ENCODE results near the gene VGLL4.

Gene VGLL4

DNA sequence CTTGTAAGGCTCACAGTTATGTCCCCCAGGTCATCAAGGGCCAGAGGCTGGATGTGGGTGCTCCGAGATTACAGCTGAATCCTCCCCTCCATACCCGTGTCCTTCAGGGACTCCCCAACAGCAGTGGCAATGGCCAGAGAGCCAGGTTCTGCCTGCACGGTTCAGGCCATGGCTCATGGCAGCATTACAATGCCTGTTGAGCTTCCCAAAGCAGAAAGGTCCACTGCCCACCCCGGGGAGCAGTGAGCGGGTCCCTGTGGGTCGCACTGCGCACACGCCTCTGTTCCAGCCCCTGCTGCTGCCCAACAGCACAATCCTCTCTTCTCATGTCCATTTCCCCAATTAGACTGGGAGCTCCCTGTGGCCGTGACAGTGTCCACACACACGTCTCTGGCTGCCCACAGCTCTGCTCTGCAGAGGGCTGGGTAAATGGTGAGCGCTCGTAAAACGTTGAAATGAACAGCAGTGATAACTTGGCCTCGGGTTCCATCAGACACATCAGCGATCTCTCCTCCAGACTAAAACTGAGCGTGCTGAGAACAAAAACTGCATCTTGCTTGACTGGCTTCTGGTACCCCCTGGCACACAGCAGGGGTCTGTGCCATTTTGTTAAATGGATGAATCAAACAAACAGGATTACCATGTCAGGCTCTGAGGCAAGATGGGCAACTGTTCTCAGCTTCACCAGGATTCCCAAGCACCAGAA lies 80.4 kb downstream of the VGLL4 start:
- DNase-seq, result no peak

DNA sequence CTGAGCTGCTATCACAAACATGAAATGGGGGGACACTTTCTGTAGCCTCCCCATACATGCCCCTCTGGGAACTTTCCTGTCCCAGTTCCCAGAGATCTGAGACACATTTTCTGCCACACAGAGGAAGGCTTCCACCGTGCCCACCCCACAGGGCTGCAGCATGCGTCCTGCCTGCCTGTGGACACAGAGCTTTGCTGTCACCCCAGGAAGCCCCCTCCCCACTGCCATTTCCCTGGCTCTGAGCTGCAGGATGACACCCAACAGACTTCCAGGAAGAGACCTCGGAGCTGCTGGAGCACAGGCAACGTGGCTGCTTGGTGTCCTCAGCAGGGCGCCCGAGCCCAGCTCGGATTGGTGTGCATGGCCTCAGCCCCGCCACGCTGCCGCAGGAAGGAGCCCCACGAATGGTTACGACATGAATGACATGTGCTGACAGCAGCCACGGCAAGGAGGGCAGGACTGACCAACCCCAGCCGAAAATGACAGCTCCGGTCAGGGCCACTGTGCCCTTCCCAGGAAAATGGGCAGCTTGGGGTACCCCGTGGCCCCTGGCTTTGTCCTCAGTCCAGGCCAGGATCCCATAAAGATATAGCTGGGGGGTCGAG lies 81.3 kb downstream of the VGLL4 start:
- no peak for DNase-seq

DNA sequence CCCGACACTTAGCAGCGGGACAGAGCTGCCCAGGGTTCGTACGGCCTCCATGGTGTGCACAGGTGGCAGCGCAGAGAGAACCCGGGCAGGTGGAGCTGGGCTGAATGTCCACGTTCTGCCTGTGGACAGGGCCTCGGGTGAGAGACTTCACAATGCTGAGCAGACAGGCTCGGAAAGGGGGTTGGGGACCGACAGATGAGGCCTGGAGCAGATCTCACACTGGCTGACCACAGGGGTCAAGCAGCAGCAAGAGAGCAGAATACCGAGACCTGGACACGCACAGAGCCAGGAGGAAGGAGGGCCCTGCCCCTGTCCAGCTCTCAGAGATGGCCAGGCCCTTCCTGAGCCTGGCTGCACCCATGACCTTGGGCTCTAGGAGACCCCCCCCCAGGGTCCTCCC lies 83.0 kb downstream of the VGLL4 start:
- DNase-seq, result no peak

DNA sequence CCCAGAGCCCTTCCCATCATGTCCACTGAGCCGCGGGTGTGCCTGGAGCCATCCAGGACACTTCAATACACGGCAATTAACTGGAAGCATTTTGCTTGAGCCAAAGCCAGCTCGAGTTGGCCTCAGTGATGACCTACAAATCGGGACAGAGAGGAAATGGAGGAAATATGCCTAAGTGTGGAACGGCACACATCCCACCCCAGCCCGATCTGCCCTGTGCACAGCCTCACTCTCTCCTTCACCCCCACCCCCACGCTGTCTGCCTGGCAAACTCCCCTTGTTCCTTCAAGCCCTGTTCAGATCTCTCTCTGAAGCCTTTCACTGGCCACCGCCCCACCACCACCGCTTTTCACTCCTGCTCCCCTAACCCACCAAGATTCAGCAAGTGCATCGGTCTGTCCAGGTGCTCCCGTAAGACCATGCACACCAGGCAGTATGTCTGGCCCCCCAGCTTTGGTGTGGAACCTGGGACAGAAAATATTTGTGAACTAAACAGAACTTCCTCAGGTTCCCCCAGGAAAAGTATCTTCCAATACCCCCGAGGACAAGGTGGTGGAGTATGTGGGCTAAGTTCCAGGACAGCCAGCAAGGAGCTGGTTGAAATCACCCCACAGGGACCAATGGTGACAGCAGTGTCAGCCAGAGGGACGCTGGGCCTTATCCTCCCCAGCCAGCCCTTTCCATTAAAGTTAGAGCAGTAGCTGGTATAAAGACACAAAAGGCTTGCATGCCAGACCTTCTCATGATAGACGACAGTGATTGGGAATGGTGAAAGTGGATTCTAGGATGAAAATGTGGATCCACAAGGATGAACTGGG lies 83.7 kb downstream of the VGLL4 start:
- no peak for DNase-seq

DNA sequence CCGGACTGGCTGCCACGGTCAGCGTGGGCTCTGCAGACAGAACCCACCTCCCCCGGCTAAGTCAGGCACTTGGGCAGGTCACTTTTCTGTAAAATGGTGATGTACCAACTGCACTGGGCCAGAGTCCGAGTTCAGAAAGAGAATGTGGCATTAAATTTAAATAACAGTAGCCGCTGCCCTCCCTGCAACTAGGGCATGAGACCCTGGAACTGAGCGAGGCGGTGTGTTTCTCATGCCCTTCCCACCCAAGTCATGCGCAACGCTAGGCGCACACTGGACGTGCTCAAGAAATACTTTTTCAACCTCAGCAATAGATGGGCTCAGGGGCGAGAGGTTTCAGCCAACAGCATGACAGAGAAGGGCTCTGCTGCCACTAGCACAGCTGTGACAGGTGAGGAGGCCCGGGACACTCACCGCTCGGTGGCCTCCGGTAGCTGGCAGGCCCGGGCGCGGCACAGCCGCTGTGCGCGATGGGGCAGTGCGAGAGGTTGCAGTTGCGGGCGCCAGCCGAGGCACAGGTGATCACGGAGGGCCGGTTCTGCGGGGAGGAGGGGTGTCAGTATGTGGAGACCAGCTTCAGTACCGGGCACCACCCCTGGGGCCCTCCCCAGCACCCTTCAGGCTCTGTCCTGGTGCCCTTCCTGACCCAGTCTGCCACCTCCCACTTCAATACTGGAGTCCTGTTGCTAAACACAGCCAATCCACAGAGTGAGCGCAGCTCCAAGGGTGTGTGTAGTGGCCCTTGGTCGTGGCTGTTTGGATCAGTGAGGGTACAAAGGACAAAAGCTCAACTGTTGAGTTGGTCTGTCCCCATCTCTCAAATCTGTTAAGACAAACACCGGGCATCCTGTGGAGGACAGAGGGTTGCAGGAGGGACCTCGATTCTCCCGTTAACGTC lies 84.5 kb downstream of the VGLL4 start:
- DNase-seq, result no peak

DNA sequence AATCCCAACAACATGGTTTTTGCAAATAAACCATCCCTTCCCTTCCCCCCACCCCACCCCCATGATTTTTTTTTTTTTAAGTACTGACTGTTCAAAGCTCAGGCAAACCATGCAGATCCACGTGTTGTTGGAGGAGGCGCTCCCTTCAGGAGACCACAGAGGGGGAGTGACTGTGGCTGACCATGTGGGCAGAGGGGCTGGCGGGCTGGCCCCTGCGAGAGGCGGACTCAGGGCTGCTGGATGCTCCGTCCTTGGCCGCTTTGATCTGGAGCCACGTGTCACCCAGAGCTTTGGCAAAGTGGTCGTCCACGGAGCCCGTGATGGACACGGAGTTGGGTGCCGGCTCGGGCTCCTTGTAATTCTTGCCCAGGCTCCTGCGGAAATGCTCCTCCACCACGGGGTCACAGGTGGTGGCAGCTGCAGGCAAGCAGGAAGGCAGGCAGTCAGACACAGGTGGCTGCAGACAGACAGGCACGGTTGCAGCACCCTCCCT lies 85.3 kb downstream of the VGLL4 start:
- no peak for DNase-seq

DNA sequence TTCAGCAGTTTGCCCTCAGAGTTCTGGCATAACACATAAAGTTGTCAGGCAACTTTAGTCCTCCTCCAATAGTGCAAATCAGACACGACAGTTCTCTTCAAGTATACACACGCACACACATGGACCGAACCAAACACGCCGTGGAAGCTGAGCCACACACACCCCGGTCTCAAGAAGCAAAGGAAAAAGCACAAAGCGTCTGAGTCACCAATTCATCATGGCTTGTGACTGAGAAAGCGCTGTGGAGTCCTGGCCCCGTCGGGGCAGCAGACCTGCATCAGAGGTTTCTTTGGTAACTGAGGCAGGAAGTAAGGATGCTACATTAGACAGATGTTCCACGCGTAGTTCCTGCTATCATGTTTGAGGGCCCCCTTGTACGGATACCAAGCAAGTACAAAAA lies 85.7 kb downstream of the VGLL4 start:
- no peak for DNase-seq

DNA sequence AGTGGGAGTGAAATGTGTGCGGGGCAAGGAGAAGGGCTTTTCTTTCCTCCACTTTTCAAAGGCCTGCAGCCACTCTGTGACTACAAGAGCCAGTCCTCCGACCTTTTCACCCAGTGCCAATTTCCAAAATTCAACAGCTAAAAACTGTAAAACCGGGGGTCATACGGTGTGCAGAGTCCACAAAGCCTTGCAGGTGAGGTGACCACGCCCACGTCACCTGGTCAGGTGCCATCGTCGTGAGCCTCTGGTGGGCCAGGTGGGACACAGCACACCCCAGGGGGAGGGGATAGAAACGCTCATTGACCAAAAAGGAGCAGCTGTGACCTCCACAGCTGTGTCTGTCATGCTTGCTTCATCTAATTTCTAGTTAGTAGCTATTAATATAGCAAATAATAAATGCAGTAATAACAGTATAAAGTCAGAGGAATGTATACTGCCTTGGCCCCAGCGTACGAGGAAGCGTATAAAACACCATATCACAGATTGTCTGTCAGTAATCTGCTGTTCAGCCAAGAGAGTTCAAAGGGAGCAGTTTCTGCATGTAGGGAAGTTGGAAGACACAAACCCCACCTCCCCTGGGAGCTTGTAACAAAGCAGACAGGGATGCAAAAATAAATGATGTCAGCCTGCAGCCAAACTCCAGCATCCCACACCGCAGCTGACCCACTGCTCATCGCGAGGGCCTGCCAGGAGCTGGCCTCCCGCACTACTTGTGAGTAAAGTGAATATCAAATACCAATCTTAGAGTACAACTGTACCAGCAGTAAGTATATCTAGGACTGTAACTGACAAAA lies 86.7 kb downstream of the VGLL4 start:
- DNase-seq, result no peak

DNA sequence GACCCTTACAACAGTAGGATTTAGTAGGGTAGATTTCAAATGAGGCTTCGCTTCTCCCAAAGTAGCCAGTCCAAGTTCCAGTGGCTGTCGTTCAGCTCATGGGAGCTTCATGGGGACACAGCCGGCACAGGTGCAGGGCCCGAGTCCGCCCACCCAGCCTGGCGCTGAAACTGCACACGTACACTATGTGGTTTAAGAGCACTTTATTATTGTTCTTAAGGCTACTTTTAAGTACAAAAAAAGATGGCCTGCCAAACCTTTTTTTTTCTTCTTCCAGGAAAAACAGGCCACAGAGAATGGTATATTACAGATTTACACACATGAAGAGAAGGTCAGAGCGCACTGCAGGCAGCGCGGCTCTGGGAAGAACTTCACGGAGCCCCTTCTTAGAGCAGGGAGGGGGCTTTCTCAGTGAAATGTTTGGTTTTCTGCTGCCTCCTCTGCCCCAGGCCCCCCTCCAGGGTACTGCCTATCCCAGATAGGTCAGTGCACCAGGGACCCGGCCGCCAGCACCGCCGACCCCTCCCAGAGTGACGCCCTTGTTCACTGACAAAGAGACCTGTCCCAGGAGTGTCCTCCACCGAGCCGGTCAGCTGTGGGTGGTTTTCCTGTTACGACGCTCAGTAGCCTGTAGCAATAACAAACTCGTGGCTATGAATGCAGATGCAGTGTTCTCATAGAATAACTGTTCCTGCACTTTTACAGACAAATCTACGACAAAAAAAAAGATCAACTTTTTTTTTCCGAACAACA lies 87.7 kb downstream of the VGLL4 start:
- no peak for DNase-seq

DNA sequence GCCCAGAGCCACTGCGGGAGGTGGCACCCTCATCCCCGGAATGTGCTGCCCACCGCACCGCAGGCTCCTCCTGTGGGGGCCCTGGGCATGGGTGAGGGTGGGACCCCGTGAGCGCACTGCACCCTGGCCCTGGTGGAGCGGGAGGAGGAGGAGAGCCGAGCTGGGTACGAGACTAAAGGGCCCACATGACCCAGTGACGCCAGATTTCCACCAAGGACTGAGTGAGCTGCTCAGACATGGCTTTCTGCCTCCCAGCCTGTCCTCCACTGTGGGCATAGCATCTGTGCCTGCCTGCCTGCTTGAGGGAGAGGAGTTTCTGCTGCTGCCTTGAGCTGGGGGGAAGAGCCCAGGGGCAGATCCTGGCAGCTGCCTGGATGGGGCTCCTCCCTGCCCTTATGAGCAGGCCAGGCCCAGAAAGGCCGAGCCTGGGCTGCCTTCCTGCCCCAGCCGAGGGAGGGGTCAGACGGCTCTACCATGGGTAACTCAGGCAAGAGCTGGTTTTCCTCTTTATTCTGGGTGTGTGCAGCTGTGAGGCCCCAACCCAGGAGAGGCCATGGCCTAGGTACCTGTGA lies 88.4 kb downstream of the VGLL4 start:
- DNase-seq, result no peak

DNA sequence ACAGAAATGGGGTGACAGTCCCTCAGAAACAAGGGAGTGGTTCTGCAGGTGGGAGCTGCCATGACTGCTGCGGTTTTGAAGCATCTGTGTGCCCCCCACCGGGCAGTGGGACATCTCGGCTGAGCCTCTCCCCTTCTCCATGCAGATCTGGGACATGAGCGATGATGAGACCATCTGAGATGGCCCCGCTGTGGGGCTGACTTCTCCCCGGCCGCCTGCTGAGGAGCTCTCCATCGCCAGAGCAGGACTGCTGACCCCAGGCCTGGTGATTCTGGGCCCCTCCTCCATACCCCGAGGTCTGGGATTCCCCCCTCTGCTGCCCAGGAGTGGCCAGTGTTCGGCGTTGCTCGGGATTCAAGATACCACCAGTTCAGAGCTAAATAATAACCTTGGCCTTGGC lies 89.0 kb downstream of the VGLL4 start:
- DNase-seq, result no peak

DNA sequence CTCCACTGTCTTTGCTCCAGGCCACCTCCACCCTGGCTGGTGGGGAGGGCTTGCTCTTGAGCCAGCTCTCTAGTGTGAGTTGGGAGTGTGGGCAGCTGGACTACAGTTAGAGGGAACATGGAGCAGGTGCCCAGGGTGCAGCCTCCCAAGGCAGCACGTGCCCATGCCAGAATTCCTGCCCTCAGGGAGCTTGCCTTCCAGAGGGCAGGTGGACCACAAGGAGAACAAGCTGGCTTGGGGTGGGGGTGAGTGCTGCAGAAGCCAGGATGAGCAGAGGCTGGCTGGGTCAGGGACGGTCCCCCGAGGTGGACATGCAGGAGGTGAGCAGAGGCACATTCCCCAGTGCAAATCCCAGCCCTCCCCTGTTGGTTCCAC lies 89.5 kb downstream of the VGLL4 start:
- DNase-seq, result no peak

DNA sequence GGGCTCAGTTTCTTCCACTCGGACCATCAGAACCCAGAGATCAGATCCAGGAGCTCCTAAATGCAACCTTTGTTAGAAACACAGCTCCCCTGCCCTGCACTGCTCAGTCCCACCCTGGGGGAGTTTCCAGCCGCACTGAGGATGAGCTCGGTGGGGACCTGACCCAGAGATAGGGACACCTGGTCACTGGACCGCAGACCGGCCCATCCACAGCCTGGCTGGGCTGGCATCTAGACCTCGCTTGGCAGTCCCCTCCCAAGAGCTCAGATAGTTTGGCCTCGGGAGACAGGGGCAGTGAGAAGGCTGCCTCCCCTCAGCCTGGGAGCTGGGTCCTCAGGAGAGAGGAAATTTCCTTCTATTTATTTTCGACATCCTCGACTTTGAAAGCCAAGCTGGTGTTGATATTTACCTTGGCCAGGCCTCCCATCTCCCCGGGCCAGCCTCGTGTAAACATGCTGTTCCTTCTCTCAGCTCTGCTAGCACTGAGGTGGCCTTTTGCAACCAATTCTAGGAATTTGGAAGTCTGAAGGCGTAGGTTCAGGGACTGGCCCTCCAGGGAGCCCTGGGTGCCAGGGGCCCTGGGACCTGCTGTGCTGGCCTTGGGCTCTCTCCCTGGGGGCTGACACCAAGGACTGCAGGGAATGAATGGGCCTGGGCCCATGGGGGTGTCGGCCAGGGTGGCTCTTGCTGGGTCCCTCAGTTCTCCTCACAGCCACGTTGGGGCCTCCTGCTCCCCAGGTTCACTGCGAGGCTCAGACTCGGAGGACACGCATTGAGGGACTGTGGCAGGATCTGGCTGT lies 90.1 kb downstream of the VGLL4 start:
- no peak for DNase-seq

DNA sequence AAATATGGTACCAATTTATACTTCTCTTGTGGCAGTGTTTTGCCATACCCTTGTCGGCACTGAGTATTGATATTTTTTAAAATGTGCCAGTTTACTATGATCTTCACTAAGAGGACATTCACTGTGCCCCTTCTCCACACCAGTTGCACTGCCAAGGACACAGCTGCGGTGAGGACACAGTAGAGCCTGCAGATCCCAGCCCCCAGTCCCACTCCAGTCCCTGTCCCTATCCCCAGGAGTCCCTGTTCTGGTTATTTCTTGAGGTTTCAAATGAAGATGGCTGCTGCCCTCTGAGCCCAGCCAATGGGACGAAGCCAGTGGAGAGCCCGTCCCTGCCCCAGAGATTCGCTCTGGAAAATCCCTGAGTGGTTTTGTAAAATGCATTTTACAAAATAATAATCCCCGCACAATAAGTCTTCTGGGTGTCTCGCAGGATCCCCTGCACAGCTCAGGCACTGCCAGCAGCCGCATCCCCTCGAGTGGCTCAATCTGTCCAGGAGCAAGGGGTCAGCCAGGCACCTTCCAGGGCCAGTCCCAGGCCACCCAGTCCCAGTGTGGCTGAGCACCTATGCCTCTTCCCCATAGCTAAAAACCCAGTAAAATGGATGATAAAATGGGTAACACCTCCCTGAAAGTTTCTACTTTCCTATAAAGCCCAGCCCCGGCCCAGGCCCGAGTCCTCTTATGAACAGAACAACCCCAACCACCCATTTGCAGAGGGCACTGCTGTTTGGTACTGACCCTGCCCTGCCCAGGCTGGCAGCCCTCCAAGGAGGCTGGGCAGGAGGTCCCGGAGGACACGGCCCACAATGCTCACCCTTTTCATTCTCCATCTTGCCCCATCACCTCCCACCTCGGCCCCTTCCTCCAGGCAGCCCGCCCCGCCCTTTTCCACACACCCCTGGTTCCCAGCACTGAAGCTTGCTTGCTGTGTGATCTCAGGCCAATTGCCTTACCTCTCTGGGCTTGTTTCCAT lies 91.1 kb downstream of the VGLL4 start:
- no peak for DNase-seq

DNA sequence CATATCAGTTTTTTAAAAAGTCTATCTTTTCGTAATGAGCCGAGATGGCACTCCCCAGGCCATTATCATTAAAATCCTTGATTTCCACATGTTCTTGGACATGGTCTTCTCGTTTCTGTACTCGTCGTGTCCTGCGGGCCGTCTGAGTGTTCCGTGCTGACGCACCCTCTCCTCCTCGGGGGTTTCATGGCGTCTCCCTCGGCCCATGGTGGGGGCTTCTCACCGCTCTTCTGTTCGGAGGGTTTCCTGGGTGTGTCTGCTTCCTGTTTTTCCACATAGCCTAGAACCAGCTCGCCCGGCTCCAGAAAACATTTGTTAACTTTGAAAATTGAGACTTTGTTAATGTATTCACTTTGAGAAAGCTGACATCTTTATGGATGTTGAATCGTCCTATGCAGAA lies 92.7 kb downstream of the VGLL4 start:
- no peak for DNase-seq

DNA sequence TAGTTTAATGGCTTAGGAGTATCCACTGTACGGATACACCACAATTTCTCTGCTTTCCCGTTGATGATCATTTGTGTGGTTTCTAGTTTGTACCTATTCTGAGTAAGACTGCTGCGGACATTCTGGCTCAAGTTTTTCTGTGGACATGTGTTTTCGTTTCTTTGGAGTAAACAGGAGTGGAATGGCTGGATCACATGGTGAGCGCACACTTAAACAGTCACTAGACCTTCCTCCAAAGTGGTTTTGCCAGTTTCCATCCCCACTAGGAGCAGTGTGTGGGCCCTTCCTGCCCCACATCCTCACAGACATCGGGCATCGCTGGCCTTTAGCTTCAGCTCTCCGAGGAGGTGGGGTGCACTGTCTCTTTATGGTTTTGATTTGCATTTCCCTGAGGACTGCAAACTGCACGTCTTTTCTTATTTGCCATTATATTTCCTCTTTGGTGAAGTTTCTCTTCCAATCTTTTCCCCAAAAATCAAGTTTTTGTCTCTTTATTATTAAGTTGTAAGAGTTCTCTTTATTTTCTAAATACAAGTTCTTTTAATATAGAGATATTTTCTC lies 94.1 kb downstream of the VGLL4 start:
- no peak for DNase-seq

DNA sequence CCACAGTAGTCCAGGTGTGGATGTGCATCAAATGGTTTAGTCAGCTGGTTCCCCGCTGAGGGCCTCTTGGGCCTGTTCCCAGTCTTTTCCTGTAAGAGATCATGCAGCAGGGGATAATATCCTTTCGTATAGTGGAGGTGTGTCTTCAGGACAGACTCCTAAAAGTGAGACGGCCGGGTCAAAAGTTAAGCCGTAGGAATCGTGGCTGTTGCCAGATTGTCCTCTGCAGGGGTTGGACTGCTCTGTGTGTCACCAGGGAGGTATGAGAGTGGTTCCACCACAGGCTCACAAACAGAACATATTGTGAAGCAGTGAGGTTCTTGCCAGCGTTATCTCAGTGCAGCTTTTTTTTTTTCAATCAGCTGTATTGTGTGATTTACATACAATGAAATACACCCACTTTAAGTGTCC lies 95.0 kb downstream of the VGLL4 start:
- no peak for DNase-seq

DNA sequence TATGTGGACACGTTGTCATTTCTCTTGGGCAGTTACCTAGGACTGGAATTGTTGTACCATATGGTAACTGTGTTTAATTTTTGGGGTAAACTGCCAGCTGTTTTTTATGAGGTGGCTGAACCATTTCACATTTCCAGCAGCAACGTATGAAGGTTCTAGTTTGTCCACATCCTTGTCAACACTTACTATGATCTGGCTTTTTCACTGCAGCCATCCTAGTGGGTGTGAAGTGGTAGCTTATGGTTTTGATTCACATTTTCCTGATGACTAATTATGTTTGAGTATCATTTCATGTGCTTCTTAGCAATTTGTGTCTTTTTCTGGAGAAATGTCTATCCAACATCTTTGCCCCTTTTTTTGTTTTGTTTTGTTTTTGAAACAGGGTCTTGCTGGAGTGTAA lies 96.2 kb downstream of the VGLL4 start:
- DNase-seq, result no peak
